NCI-H526 treated with DMSO at 0.1 percent for 48 hours (cell line): ENCODE results near the gene AMOTL1.
"Not testable (repeated sequence)": the region's sequence is repeated elsewhere in the genome, so short reads cannot be mapped to it uniquely, and the experiment has no call there.

ENCODE experiments used
- DNase-seq: peaks from one replicate; lab custom pipeline; 2025; lab: John Stamatoyannopoulos, UW

AMOTL1 gene

GRCh38 chr11:94771390-94771789 lies 3.2 kb downstream of the AMOTL1 start:
- DNase-seq: no peak

DNA sequence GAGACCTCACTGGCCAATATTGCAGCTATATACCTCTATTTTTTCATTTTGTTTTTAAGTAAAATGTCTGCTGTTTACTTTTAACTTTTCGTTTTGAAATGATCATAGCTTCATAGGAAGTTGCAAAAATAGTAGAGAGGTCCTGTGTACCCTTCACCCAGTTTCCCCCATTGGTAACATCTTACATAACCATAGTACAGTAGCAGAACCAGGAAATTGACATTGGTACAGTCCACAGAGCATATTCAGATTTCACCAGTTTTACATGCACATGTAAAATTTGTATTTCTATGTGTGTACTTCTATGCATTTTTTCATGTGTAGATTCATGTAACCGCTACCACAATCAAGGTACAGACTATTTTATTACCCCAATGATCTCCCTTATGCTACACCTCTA lies 3.8 kb downstream of the AMOTL1 start:
- no peak for DNase-seq

- no peak for DNase-seq
Observed at GRCh38 chr11:94773842-94774241, 5.7 kb downstream of the AMOTL1 start.

DNA sequence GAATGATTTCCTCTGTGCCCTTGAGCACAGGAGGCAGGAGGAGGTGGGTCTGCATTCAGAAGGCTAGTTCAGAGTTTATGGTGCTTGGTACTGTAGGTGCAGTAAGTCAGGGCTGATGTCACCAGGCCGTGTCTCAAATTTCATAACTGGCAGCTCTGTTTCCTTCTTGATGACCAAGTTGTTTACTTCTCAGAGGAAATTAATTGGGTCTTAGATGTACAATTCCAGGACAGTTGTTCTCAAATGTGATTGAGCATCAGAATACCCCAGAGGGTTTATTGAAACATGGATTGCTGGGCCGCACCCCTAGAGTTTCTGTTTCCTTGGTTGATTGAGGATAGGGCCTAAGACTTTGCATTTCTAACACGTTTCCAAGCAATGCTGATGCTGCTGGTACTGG lies 6.2 kb downstream of the AMOTL1 start:
- no peak for DNase-seq

DNA sequence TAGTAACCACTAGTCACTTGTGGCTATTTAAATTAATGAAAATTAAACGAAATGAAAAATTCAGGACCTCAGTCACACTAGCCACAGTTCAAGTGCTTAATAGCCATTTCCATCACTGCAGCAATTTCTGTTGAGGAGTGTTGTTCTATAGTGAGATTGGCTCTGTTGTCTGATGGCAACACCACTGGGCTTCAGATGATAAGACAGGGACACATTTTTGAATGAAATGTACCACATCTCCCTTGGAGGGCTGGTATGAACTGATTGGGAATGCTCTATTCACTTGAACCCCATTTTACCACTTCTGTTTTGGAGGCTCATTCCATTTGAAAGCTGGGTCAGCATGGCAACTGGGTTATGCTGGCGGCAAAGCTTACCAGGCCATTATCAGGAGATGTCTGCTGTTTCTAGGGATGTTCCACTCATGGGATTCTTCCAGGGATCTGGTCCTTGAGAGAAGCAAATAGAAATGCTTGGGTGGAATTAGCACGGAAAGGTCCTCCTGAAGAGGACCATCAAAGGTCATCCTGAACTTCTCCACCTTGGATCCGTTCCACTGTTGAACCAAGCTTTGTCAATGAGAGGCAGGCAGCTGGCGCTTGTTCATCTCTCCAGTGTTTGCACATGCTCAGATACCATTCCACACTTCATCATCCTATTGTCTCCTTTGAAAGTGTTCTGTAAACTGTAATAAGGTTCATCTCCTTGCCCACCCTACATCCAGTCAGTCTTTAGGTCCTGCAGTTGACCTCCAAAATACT lies 7.6 kb downstream of the AMOTL1 start:
- no peak for DNase-seq

DNA sequence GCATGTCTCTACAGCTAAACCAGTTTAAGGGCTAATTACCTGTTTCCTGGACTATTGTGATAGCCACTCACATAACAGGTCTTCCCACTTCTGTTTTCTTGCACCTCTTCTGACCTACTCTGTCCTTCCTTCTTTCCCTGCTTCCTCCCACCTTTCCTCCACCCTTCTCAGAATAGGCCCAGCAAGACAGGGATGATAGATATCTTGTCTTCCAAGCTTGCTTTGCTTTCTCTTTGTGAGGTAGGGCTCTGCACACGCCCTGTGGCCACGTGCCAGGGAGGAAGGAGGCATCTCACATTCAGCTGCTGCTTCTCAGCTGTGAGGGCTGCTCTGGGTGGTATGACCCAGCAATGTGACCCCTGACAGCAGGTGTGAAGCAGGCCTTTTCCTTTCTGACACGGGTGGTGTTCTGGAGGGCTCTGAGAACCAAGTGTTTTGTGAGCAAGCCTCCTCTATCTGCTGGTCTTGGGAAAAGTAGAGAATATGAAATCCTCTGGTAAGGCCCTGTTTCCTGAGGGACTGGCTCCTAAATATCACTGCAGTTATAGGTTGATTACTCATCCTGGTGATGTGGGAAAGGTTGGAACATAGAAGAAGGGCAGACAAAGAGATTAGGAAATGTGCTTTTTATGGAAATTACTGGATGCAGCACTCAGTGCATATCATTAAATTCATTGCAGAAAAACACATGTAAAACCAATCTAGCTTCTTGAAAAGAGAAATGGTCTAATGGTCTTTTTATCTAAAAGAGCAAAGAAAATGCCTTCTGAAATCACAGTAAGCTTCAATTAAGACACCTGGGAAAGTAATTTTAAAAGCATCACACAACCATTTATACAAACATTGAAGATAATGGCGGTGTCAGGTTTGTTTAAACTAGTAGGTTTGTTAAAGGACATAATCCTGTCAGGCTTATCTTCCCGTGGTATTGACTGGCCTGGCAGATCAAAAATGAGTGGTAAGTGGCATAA lies 8.5 kb downstream of the AMOTL1 start:
- no peak for DNase-seq

- DNase-seq: no peak
Observed at GRCh38 chr11:94780432-94780831, 12.3 kb downstream of the AMOTL1 start.

GRCh38 chr11:94781837-94782236 lies 13.7 kb downstream of the AMOTL1 start:
- DNase-seq: no peak

- DNase-seq: no peak
Observed at GRCh38 chr11:94782446-94782845, 14.3 kb downstream of the AMOTL1 start.

DNA sequence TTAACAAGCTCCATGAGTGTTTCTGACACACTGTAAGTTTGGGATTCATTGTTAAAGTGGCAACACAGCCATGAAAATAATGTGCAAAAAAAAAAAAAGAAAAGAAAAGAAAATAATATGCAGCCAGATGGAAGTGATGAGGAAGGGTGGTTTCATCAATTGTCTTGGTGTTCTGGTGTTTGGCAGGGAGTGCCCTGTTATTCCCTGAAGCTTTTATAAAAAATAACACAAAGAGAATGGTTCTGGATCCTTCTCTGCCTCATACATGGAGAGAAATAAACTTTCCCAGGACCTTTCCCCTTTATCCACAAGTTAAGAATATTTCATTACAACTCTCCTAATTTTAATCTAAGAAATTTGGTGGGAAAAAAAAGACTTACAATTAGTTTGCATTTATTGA lies 16.7 kb downstream of the AMOTL1 start:
- no peak for DNase-seq

DNA sequence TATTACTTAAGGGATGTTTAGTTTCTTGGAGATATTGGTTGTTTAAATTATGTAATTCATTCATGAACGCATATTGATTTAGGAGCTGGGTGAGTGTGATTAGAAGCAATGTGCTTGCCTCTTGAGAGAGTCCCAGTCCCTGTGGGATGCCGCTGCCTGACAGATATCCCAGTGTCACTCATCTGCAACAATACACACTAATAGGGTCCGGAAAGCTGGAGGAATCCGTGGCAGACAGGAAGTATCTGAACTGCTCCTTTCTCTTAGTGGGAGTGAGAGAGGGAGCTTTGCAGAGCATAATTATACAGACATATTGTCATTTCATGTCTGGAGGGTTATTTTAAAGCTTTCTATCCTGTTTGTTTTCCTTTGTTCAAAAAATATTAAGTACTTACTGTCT lies 17.4 kb downstream of the AMOTL1 start:
- no peak for DNase-seq

DNA sequence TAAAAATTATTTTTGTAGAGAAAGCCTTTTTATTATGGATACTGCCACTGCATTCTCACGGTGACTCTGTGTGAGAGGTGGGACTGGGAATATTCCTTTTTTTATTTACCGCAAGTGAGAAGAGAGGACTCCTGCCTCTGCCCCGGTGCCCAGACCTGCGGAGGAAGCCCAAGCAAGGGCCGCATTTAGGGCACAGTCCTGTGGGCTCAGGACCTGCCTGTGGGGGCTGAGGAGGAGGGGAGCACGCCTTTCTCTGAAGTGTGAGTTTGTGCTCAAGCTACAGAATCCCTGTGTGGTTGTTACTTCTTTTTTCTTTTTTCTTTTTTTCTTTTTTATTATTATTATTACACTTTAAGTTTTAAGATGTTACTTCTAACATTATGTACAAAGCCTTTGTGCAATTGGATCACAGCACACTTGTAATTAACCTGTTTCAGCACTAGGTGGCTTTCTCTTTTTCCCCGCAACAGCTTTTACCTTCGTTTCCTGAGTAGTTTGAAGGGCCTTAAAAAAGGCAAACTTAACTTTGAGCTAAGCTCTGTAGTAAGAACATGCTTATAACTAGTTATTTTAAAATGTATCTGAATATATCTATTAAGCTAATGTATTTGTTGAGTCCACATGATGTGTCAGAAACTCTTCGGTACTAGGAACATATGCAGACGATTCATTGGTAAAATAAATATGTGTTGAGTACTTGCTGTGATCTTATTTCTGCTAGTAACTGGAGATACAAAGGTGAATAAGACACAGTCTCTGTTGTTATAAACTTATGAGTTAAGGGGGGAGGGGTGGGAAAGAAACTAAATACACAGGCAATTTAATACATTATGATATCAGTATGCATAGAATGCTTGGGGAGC lies 18.3 kb downstream of the AMOTL1 start:
- DNase-seq: no peak

DNA sequence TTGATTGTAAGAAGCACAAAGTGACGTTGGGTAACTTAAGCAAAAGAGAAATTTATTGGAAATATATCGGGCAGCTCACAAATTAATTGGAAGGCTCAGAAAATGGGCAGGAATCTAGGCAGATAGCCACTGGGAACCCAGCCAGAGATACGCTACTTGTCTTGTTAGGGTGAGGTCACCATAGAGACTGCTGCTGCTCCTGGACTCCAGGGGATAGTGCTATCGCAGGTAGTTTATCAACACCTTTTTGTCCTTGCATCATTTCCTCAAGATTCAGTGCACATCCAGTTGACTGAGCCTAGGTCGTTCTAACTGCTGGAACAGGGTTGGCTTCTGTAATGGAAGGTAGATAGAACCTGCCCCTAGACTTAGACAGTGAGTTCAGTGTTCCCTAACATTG lies 19.6 kb downstream of the AMOTL1 start:
- no peak for DNase-seq

GRCh38 chr11:94788396-94788795 lies 20.2 kb downstream of the AMOTL1 start:
- no peak for DNase-seq

DNA sequence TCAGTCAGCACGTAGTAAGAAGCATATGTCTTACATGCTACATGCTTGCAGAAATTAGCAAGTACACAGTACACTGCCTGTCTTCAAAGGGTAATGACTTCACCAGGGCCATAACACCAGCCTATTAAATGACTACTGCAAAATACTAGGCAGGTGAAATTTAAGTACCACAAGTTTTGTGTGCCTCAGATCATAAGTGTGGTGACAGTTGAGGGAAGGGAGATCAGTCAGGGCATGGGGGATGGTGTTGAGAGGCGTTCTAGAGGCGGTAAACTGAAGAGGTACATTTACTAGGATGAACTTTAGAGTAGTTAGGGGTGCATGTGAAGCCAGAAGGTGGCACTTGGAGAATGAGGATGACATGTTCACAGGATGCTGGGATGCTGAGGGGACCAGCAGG lies 22.0 kb downstream of the AMOTL1 start:
- no peak for DNase-seq

GRCh38 chr11:94790661-94791180 lies 22.6 kb downstream of the AMOTL1 start:
- DNase-seq: peak; percentile 73

GRCh38 chr11:94791216-94791889 lies 23.2 kb downstream of the AMOTL1 start:
- DNase-seq: no peak

- not testable (repeated sequence) for DNase-seq
Observed at GRCh38 chr11:94791942-94792341, 23.8 kb downstream of the AMOTL1 start.

GRCh38 chr11:94792451-94792850 lies 24.3 kb downstream of the AMOTL1 start:
- DNase-seq: no peak

DNA sequence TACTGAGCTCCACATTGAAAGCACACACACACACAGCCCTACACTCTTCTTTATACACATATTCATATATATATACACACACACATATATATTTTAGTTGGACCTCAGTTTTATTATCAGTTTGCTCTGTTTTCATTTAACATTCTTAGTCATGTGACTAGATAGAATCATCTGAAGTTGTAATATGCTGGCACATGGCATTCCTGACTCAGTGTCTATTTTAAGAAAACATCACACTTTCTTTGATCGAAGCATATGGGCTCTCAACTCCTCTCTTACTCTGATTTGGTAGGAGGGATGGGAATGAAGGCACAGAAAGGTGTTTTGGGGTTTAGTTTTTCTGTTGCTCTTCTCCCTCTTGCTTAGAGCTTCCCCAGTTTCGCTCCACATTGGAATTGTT lies 24.8 kb downstream of the AMOTL1 start:
- DNase-seq: no peak

DNA sequence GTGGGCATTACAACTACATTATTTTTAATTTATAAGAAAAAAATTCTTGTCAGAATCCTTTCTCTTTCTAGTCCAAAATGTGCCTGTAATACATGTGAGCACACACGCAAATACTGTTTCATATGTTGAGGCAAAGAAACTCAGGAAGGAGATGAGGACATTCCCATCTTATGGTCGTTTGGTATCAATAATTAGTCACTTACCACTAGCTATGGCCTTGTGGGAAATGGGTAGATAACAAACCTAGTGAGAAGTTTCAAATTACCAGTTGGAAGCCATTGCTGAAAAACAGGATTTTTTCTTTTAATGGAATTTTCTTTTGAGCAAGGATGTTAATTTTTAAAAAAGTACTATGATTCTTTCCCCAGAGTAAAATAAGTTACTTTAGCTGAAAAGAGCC lies 25.7 kb downstream of the AMOTL1 start:
- no peak for DNase-seq
